Stimulated activated CD4-positive, alpha-beta T cell treated with anti-CD3 and anti-CD28 coated beads, TNF-alpha, amount 100 ng/mL, for 1 hour (primary cell): ENCODE measurements around the gene AEN.

Experiments used
- DNase-seq, 3 donors: peaks; one replicate each; pipeline ENCODE4 v3.0.0-alpha.2; 2020; ENCODE audit warnings: low read depth in 3 of 3, low spot score in 1 of 3

AEN gene

GRCh38 chr15:88664151-88664778, 43.1 kb downstream of the AEN start:
- peak in 1 of 3 donors; percentile 21 for DNase-seq

- no peak for DNase-seq
These were observed 53.5 kb downstream of the AEN start for GRCh38 chr15:88674661-88675060.

- DNase-seq, result no peak
These were observed 57.6 kb downstream of the AEN start for GRCh38 chr15:88678755-88679154.

GRCh38 chr15:88680241-88681001, 59.3 kb downstream of the AEN start:
- DNase-seq, result no peak

- no peak for DNase-seq
These were observed 60.6 kb downstream of the AEN start for GRCh38 chr15:88681610-88682221.
